ENCODE results near the gene RGS7. TPM values are rescaled to one million over a fixed set of nuclear protein-coding genes. Genes with fewer than 3 reads are reported as not detected.
"Not testable (repeated sequence)": the region's sequence is repeated elsewhere in the genome, so short reads cannot be mapped to it uniquely, and the experiment has no call there.

The RGS7 gene
- total RNA-seq, 1 experiment from 2014 or later = 1.0 TPM

DNA sequence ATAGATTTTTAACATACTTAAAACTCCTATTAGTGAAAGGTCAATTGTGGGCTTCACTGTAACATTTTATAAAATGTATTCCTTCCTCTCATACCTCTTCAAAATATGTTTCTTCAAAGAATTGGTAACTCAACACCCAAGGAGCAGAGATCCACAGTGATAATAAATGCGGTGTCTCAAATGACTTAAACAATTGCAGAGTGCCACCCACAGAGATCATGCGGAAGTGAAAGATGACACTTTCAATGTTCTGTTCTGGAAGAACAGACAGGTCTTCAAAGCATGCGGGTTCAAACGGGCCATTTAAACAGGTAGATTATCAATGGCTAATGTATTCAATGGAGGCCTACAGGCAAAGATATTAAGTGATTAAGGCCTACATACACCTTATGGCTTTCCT lies 588.0 kb downstream of the RGS7 start:
- no peak overlapping the region for H3K4me3 Mint-ChIP-seq (ENCODE audit: low read depth, unreplicated experiment)
- H3K9me3 Mint-ChIP-seq (ENCODE audit: low read depth, unreplicated experiment) = no peaks in the 10 kb centered on the region
- no TSS peak for BruUV-seq (replicated peaks)
- H3K4me1 Mint-ChIP-seq (ENCODE audit: low read depth, unreplicated experiment) = peaks cover 24% of the 10 kb centered on the region
- no peak for DNase-seq
- intact Hi-C loops (cut with micrococcal nuclease; ENCODE audit: unreplicated experiment) = no loop called here
- H3K36me3 Mint-ChIP-seq (ENCODE audit: insufficient read depth, unreplicated experiment) = no peaks in the 10 kb centered on the region
- CTCF ChIA-PET = no interaction called here
- H3K27me3 Mint-ChIP-seq (ENCODE audit: unreplicated experiment) = no peaks in the 10 kb centered on the region
- TF ChIP-seq, protein P1, sequence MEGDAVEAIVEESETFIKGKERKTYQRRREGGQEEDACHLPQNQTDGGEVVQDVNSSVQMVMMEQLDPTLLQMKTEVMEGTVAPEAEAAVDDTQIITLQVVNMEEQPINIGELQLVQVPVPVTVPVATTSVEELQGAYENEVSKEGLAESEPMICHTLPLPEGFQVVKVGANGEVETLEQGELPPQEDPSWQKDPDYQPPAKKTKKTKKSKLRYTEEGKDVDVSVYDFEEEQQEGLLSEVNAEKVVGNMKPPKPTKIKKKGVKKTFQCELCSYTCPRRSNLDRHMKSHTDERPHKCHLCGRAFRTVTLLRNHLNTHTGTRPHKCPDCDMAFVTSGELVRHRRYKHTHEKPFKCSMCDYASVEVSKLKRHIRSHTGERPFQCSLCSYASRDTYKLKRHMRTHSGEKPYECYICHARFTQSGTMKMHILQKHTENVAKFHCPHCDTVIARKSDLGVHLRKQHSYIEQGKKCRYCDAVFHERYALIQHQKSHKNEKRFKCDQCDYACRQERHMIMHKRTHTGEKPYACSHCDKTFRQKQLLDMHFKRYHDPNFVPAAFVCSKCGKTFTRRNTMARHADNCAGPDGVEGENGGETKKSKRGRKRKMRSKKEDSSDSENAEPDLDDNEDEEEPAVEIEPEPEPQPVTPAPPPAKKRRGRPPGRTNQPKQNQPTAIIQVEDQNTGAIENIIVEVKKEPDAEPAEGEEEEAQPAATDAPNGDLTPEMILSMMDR (IDR thresholded peaks at IDR 0.05; ENCODE audit: unreplicated experiment) = no peak
- H3K27ac Mint-ChIP-seq (ENCODE audit: unreplicated experiment) = no peak overlapping the region

DNA sequence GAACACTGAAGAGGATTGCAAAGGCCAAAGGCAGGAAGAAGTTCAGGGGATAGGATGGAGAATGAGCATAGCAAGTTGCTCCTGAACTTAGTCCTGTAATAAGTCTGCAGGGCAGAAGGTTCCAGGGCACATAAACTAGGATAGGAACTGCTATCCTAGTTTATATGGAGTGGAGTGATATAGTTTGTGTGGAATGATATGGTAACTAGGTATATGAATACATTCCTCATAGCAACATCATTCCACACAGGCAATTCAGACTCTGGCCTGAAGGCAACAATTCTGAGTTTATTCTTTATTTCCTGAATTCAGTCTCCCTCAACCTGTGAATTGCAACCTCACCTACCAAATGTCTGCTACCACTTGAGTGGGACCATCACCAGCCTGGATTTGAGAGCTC lies 590.2 kb downstream of the RGS7 start:
- no peak for DNase-seq
- Mint-ChIP-seq H3K4me1 (ENCODE audit: low read depth, unreplicated experiment) (peaks cover 24% of the 10 kb centered on the region), H3K27ac (ENCODE audit: unreplicated experiment) (no peak overlapping the region), H3K36me3 (ENCODE audit: insufficient read depth, unreplicated experiment) (no peaks in the 10 kb centered on the region), H3K9me3 (ENCODE audit: low read depth, unreplicated experiment) (no peaks in the 10 kb centered on the region), H3K27me3 (ENCODE audit: unreplicated experiment) (no peaks in the 10 kb centered on the region), H3K4me3 (ENCODE audit: low read depth, unreplicated experiment) (no peak overlapping the region)
- no TSS peak for BruUV-seq (replicated peaks)
- CTCF ChIA-PET = no interaction called here
- TF ChIP-seq, protein P1 (IDR thresholded peaks at IDR 0.05; ENCODE audit: unreplicated experiment) = no peak
- intact Hi-C loops (cut with micrococcal nuclease; ENCODE audit: unreplicated experiment) = no loop called here

DNA sequence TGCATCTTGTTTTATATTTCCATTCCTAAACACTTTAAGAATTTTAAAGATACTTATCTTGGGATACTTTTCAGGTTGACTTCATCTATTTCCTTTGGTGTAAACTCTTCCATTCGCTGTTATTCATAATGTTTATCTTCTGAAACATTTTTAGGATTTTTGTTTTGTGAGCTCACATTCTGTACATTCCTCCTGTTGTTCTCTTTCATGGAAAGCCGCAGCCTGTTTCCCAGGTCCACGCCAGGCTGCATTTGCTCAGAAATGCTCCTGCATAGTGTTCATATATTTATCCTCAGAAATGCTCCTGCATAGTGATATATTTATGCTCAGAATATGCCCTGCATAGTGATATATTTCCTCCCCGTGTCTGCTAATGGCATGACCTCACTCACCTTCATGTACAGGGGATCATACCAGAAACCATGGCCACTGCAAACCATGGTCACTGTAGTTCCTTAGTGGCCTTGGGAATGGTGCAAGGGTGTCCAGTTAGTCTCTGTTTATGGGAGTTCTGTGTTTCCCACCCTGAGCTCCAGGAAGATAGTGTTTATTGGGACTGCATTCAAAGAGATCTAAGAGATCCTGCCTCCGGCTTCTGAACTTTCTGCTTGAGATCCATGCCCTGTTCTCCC lies 591.2 kb downstream of the RGS7 start:
- H3K4me3 Mint-ChIP-seq (ENCODE audit: low read depth, unreplicated experiment) = peak overlapping the region; percentile 4
- intact Hi-C loops (cut with micrococcal nuclease; ENCODE audit: unreplicated experiment) = no loop called here
- H3K4me1 Mint-ChIP-seq (ENCODE audit: low read depth, unreplicated experiment) = peaks cover 24% of the 10 kb centered on the region

DNA sequence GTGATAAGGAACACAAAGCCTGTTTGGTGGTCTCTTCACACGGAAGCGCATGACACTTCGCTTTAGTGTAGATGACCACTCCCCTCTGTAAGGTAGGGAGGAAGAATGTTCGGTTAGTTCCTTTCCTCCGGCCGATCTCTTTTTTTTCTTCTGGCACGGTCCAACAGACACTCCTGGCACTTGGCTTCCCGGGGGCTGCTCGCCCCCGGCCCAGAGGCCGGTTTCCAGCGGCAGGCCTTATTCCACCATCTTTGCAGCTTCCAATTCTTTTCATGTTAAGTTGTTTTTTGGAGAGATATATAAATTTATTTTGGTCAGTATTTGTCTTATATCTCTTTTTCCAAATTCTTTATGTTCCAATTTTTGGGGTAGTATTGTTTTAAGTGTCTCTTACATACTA lies 593.2 kb downstream of the RGS7 start:
- intact Hi-C loops (cut with micrococcal nuclease; ENCODE audit: unreplicated experiment) = no loop called here
- TF ChIP-seq, protein P1 (IDR thresholded peaks at IDR 0.05; ENCODE audit: unreplicated experiment) = no peak
- H3K27me3 Mint-ChIP-seq (ENCODE audit: unreplicated experiment) = no peaks in the 10 kb centered on the region
- H3K27ac Mint-ChIP-seq (ENCODE audit: unreplicated experiment) = no peak overlapping the region
- CTCF ChIA-PET = no interaction called here
- no peaks in the 10 kb centered on the region for H3K36me3 Mint-ChIP-seq (ENCODE audit: insufficient read depth, unreplicated experiment)
- DNase-seq = no peak
- H3K9me3 Mint-ChIP-seq (ENCODE audit: low read depth, unreplicated experiment) = no peaks in the 10 kb centered on the region
- H3K4me1 Mint-ChIP-seq (ENCODE audit: low read depth, unreplicated experiment) = peaks cover 24% of the 10 kb centered on the region
- no TSS peak for BruUV-seq (replicated peaks)
- H3K4me3 Mint-ChIP-seq (ENCODE audit: low read depth, unreplicated experiment) = no peak overlapping the region

More for the DNA sequence above, 591.2 kb downstream of the RGS7 start:
- CTCF ChIA-PET = interaction anchor here (0.6 kb wide), 1 partner anchor 18 kb away, joined by 8 read pairs; no protein-coding TSS in a partner anchor
- Mint-ChIP-seq H3K36me3 (ENCODE audit: insufficient read depth, unreplicated experiment) (no peaks in the 10 kb centered on the region), H3K27ac (ENCODE audit: unreplicated experiment) (peak overlapping the region; percentile 27), H3K9me3 (ENCODE audit: low read depth, unreplicated experiment) (no peaks in the 10 kb centered on the region), H3K27me3 (ENCODE audit: unreplicated experiment) (no peaks in the 10 kb centered on the region)
- no TSS peak for BruUV-seq (replicated peaks)
- DNase-seq = peak; percentile 18
- TF ChIP-seq, protein P1 (IDR thresholded peaks at IDR 0.05; ENCODE audit: unreplicated experiment) = no peak

DNA sequence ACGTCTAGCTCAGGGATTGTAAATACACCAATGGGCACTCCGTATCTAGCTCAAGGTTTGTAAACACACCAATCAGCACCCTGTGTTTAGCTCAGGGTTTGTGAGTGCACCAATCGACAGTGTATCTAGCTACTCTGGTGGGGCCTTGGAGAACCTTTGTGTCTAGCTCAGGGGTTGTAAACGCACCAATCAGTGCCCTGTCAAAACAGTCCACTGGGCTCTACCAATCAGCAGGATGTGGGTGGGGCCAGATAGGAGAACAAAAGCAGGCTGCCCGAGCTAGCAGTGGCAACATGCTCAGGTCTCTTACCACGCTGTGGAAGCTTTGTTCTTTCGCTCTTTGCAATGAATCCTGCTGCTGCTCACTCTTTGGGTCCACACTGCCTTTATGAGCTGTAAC lies 593.9 kb downstream of the RGS7 start:
- H3K4me1 Mint-ChIP-seq (ENCODE audit: low read depth, unreplicated experiment) = peaks cover 24% of the 10 kb centered on the region
- H3K9me3 Mint-ChIP-seq (ENCODE audit: low read depth, unreplicated experiment); intact Hi-C loops (cut with micrococcal nuclease; ENCODE audit: unreplicated experiment); H3K4me3 Mint-ChIP-seq (ENCODE audit: low read depth, unreplicated experiment); BruUV-seq (replicated peaks); H3K36me3 Mint-ChIP-seq (ENCODE audit: insufficient read depth, unreplicated experiment); H3K27me3 Mint-ChIP-seq (ENCODE audit: unreplicated experiment); DNase-seq; CTCF ChIA-PET; H3K27ac Mint-ChIP-seq (ENCODE audit: unreplicated experiment): not testable (repeated sequence)

DNA sequence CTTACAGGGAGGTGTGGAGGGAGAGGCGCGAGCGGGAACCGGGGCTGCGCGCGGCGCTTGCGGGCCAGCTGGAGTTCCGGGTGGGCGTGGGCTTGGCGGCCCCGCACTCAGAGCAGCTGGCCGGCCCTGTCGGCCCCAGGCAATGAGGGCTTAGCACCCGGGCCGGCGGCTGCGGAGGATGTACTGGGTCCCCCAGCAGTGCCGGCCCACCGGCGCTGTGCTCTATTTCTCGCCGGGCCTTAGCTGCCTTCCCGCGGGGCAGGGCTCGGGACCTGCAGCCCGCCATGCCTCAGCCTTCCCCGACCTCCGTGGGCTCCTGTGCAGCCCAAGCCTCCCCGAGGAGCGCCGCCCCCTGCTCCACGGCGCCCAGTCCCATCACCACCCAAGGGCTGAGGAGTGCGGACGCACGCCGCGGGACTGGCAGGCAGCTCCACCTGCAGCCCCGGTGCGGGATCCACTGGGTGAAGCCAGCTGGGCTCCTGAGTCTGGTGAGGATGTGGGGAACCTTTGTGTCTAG lies 594.5 kb downstream of the RGS7 start:
- H3K36me3 Mint-ChIP-seq (ENCODE audit: insufficient read depth, unreplicated experiment); H3K9me3 Mint-ChIP-seq (ENCODE audit: low read depth, unreplicated experiment); H3K27me3 Mint-ChIP-seq (ENCODE audit: unreplicated experiment); DNase-seq; BruUV-seq (replicated peaks); H3K27ac Mint-ChIP-seq (ENCODE audit: unreplicated experiment); intact Hi-C loops (cut with micrococcal nuclease; ENCODE audit: unreplicated experiment); CTCF ChIA-PET; H3K4me3 Mint-ChIP-seq (ENCODE audit: low read depth, unreplicated experiment): not testable (repeated sequence)
- peaks cover 24% of the 10 kb centered on the region for H3K4me1 Mint-ChIP-seq (ENCODE audit: low read depth, unreplicated experiment)

DNA sequence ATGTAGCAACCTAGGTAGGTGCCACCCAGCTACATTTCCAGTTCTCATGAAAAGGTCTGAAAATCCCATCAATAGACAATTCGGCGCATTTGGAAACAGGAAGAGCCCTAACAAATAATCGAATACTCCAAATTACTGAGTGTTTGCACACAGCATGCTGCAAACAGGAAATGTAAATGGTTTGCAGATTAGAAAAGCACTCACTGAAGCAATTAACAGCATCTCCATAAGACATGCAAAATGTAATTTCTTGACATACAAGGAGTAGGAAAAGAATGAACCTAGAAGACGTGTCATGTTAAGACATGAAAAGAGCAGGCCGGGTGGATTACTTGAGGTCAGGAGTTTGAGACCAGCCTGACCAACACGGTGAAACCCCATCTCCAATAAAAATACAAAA lies 598.2 kb downstream of the RGS7 start:
- H3K27me3 Mint-ChIP-seq (ENCODE audit: unreplicated experiment); BruUV-seq (replicated peaks); H3K4me1 Mint-ChIP-seq (ENCODE audit: low read depth, unreplicated experiment); CTCF ChIA-PET; H3K27ac Mint-ChIP-seq (ENCODE audit: unreplicated experiment); H3K4me3 Mint-ChIP-seq (ENCODE audit: low read depth, unreplicated experiment); H3K9me3 Mint-ChIP-seq (ENCODE audit: low read depth, unreplicated experiment); intact Hi-C loops (cut with micrococcal nuclease; ENCODE audit: unreplicated experiment); DNase-seq; H3K36me3 Mint-ChIP-seq (ENCODE audit: insufficient read depth, unreplicated experiment): not testable (repeated sequence)

Measured in Calu3 (cell line).